ENCODE data around the gene SCIMP.
"Not testable (repeated sequence)": the region's sequence is repeated elsewhere in the genome, so short reads cannot be mapped to it uniquely, and the experiment has no call there.

SCIMP gene

GRCh38 chr17:5234645-5235576, at the start of gene SCIMP:
TSS of gene SCIMP (minus strand) at chr17:5234860. CDS start at chr17:5234755, 105 bp downstream.
- no peak for DNase-seq (ENCODE audit: low spot score)

DNA sequence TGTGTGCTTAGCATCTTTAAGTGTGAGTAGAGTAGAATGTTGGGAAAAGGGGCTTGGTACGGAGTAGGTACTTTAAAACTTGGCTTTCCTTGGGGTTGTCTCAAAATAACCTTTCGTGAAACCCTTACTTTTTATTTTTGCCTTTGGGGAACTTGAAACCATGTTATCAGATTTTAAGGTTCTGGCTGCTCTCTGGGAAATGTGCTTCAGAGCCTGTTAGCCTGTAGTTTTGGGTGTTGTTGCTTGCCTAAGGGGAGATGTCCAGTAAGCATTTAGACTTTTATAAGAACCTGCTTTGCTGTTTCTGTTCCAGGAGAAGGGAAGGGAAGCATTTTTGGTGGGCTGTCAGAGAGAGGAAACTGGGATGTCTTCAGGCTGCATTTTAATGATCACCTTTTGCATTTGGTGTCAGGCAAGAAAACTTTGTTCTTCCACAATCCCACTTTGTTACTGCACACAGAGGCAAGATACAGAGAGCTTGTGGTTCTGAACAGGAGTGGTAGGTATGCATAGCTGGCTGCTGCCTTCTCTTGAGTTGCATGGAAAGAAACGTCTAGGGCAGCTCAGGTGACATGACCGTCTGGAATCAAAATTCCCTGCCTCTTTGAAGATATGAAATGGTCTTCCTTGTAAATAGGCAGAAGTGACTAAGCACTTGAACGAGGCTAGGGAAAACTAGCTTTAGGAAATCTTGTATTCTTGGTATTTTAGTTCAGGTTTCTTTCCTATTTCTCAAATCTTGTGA, 49.1 kb upstream of the SCIMP start:
- no peak for DNase-seq (ENCODE audit: low spot score)

DNA sequence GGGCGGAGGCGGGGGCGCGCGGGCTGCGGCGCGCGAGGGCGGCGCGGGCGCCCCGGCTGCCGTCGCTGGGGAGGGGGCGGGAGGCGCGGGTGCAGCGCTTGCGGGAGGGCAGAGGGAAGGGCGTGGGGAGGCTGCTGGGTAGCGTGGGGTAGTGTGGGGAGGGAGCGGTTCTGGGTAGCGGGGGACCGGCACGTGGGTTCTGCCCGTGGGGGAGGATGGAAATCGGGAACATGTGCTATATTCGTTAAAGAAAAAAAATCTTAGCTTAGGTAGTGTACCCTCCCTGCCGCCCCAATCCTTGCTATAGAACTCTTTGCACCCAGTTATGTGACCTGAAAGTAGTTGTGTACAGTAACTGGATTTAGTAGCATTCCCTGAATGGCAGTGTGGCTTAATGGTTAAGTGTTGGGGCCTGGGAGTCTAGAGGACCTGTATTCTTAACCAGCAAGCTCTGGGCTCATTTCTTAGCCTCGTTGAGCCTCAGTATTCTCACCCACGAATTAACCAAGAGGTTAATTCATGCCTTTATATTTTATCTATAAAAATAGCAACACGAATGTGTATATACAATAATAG, 48.1 kb upstream of the SCIMP start:
- no peak for DNase-seq (ENCODE audit: low spot score)

DNA sequence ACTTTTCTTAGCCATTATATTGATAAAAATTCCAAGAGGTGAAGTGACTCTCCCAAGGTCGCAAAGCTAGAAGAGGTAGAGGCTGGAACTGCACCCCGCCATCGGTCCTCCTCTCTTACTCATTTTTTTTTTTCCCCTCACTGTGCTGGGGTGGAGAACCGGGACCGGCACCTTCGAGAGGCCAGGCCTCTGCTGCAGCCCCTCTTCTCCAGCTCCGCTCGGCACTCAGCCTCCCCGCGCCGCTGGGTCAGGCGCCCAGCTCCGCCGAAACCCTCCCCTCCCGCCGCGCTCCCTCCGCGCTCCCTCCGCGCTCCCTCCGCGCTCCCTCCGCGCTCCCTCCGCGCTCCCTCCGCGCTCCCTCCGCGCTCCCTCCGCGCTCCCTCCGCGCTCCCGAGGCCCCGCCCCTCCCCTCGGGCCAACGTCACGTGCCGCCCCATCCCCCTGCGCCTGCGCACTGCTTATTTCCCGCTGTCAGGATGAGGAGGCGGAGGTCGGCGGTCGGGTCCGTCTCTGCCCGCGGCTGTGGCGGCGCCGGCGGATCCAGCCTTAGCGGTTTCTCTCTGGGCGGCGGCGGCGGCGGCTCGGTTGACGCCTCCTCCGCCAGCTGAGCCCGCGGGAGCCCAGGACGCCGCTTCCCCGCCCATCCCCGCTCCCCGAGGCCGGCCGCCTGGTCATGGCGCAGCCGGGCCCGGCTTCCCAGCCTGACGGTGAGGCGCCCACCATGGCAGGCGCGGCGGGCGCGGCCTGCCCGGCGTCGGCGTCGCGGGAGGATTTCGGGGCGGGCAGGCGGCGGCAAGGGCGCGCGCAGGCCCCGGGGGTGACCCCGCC, 47.4 kb upstream of the SCIMP start, which contains the start of gene RABEP1:
TSS of gene RABEP1 (plus strand) at position 471 of the 828 bp plus-strand sequence. CDS start at position 674, 203 bp downstream.
- DNase-seq (ENCODE audit: low spot score) = peak; percentile 97

DNA sequence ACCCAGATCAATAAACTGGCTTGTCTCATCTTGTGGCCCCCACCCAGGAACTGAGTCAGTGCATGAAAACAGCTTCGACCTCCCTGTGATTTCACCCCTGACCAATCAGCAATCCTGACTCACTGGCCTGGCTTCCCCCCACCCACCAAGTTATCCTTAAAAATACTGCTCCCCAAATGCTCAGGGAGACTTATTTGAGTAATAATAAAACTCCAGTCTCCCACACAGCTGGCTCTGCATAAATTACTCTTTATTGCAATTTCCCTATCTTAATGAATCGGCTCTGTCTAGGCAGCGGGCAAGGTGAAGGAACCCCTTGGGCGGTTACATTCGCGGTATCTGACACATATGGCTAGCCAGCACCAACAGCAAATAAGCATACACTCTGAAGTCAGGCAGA, 37.7 kb upstream of the SCIMP start:
- DNase-seq (ENCODE audit: low spot score) = no peak

DNA sequence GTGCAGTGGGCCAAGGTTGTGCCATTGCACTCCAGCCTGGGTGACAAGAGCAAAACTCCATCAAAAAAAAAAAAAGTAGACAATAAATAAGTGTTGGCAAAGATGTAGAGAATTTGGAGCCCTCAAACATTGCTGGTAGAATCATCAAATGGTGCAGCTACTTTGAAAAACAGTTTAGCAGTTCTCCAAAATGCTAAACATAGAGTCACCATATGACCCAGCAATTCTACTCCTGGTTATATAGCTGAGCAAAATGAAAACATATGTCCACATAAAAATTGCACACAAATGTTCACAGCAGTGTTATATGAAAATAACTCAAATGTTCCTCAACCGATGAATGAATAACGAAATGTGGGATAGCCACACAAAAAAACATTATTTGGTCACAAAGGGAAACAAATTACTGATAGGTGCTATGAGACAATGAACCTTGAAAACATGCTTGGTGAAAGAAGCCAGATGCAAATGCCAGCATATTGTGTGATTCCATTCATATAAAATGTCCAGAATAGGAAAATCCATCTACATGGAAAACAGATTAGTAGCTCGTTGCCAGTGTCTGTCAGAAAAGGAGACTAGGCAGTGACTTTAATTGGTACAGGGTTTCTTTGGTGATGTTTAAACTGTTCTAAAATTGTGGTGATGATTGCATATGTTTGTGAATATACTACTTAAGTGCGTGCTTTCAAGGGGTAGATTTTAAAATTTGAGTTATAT, 34.7 kb upstream of the SCIMP start:
- no peak for DNase-seq (ENCODE audit: low spot score)

GRCh38 chr17:5264893-5265292, 30.2 kb upstream of the SCIMP start:
- no peak for DNase-seq (ENCODE audit: low spot score)

DNA sequence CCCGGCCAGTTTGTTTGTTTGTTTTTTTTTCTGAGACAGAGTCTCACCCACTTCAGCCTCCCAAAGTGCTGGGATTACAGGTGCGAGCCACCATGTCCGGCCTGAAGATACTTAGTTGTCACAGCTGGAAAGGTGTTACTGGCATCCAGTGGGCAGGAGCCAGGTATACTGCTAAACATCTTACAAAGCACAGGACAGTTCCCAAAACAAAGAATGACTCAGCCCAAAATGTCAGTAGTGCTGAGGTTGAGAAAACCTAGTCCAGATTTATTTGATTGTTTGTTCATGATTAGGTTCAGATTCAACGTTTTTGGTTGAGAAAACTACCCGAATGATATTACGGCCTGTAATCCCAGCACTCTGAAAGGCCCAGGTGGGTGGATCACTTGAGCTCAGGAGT, 28.8 kb upstream of the SCIMP start:
- DNase-seq (ENCODE audit: low spot score) = no peak

DNA sequence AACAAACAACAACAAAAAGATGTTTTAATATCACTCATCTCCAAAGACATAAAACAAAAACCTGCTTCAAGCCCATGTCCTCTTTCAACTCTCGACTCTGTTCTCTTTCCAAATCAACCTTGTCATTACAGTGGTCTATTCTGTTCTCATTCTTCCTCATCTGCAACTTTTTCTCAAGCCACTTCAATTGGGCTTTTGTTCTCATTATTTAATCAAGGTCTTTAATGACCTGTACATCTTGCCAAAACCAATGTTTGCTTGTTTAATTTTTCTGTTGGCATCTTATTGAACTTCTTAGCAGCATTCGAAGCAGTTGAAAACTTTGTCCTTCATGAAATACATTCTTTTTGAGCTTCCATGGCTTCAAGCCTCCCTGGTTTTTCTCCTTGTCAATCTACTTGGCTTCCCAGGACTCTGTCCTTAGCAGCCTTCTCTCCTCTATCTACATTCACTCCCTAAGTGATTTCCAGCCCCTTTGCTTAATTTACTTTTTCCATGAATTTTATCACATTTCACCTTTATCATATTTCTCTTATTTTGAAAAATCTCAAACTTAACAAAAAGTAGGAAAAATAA, 27.8 kb upstream of the SCIMP start:
- no peak for DNase-seq (ENCODE audit: low spot score)

DNA sequence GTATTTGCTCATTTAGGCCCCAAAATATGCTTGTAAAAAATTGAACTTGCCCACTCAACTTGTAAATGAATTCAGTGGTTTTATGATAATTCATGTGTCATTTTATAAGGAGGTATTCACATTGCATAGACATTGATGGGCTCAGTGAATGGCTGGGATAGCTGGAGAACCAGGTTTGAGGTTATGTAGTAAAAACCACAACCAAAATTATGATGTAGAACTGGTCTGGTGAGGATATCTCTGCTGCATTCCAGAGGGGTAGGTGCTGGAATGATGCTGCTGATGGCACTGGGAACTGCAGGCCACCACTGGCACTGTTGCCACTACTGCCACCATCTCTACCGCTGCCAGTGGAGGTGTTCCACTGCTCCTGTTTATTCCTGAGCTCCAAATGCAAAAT, 25.9 kb upstream of the SCIMP start:
- DNase-seq (ENCODE audit: low spot score) = no peak

GRCh38 chr17:5257124-5257523, 22.5 kb upstream of the SCIMP start:
- no peak for DNase-seq (ENCODE audit: low spot score)

DNA sequence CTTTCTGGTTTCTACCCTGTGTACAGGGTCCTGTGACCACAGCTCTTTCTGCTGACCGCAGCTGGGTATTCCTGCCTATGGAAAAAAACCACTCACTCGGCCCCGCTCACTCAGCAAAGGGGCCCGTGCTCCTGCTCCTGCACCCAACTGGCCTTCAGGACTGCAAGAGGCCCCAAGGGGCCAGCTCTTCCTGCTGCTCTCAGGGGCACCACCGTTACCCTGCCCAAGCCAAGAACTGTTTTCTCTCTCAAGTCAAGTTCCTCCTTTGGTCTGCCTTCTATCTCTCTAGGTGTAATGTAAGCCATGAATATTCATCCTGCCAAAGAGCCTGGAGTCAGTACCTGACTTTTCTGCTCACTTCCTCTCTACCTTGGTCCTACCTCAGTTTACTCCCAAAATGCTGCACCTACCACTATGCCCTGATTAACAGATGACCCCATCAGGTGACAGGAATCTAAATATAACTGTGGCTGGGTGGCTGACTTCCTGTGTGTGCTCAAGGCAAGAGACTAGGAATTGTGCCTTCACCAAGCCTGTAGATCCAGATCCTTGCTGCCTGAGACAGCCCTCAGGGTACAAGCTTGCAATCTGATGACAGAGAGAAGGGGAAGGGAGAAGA, 20.4 kb upstream of the SCIMP start:
- no peak for DNase-seq (ENCODE audit: low spot score)

DNA sequence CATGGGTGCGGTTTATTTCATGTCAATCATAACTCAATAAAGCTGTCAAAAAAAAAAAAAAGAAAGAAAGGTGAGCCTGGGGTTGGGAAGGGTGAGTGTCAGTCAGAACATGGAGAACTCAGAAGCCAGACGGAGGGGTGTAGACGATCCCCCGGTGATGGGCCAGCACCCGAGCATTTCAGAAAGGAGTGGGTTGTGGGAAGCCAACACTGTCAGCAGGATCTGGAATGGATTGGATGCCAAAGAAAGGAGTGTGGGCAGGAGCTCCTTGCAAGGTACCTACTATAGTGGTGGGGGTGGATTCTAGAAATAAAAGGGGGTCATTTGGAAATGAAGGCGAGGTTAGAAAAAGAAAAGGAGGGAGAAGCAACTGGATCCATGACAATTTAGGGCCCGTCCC, 19.8 kb upstream of the SCIMP start:
- DNase-seq (ENCODE audit: low spot score) = no peak

DNA sequence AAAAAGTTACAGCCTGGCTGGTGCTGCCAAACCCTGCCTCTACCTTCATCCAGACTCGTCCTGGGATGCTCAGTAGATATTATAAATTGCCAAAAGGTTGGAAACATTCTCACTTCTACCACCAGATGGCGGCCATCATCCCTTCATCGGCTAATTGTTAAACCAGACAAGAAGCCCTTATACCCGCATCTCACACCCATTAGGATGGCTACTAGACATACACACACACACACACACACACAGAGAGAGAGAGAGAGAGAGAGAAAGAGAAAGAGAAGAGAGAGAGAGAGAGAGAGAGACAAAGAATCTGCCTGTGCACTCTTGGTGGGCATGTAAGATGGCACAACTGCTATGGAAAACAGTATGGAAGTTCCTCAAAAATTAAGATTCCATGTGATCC, 15.0 kb upstream of the SCIMP start:
- DNase-seq (ENCODE audit: low spot score) = peak; percentile 81

DNA sequence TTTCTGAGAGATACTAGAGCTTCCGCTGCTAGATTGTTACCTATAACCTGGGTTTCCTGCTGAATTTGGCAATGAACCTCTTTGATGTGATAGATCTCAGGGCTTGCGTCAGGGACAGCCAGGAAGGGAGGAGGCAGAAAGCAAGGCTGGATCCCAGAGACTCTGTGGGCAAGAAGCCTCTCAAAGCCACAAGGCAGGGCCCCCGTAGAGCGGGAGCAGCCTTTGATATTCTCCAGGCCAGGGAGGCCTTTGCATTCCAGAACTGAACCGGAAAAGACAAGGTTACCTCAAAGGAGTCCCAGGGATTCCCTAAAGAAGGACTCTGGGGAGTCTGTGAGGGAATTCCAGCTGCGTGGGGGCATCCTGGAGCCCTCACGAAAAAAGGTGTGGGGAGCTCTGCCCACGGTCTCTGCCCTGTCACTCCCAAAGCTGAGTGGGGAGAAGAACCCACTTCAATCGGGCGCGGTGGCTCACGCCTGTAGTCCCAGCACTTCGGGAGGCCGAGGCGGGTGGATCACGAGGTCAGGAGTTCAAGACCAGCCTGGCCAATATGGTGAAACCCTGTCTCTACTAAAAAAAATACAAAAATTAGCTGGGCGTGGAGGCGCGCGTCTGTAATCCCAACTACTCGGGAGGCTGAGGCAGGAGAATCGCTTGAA, 14.3 kb upstream of the SCIMP start:
- no peak for DNase-seq (ENCODE audit: low spot score)

DNA sequence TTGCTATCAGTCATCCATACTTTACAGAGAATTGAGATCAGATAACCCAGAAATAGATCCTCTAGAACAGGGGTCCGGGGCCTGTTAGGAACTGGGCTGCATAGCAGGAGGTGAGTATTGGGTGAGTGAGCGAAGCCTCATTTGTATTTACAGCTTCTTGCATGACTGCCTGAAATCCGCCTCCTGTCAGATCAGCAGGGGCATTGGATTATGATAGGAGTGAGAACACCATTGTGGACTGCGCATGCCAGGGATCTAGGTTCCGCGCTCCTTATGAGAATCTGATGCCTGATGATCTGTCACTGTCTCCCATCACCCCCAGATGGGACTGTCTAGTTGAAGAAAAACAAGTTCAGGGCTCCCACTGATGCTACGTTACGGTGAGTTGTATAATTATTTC, 13.0 kb upstream of the SCIMP start:
- no peak for DNase-seq (ENCODE audit: low spot score)

DNA sequence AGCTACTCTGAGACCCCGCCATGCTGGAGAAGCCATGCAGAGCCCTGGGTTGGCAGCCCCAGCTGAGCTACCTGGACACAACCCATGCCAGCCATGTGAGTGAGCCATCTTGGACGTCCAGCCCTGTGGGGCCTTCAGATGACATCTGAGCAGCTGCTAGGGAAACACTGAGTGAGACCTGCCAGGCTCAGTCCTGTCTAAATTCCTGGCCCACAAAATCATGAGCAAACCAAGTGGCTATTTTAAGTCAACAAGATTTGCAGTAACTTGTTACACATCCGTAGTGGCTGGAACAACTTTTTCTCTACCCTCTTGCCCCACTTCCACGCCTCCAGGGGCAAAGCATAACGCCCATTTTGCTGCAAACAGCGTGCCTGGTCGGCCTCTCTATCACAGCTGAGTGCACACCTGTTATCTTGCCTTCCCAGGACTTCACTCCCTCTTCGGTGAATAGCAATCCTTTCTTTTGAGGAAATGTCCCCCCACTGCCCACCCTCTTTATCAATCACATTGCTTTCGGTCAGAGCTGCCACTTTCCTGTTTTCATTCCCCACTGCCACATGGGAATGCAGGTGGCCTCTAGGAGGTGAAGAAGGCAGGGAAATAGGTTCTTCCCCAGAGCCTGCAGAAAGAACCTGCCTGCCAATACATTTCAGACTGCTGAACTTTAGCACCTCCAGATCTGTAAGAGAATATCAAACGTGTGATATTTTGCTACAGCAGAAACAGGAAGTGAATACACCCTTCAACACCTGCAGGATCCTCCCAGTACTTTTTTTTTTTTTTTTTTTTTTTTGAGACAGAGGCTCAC, 7.4 kb upstream of the SCIMP start:
- DNase-seq (ENCODE audit: low spot score) = no peak

GRCh38 chr17:5239769-5240168, 5.1 kb upstream of the SCIMP start:
- not testable (repeated sequence) for DNase-seq (ENCODE audit: low spot score)

DNA sequence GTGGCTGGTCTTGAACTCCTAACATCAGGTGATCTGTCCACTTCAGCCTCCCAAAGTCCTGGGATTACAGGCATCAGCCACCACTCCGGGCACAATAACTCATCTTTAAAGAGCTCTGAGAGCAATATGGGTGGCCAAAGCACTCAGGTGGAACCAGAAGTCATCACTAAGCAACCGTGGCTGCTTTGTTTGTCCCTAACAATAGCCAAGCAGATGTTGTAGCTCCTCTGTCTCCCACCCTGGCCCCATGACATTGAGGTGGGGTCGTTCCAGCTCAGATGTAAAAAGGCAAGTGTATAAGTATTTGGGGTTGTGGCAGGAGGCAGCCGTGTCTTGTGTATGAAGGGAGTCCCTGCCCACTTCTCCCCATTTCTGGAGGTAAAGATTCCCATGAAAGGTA, 3.7 kb upstream of the SCIMP start:
- no peak for DNase-seq (ENCODE audit: low spot score)
